Endodermal cell (in vitro differentiated cells): ENCODE data around the gene OST4. TPM values are rescaled to one million over a fixed set of nuclear protein-coding genes. Genes with fewer than 3 reads are reported as not detected.

Experiments used
- DNase-seq: peaks from one replicate; pipeline ENCODE4 v3.0.0-alpha.2; 2017
- H3K27ac ChIP-seq: 2 replicates; pipeline ENCODE4 v1.5.1; 2013; ENCODE audit warnings: mild to moderate bottlenecking, low read depth, low read length, moderate library complexity
- H3K27me3 ChIP-seq: 2 replicates; pipeline ENCODE4 v1.6.1; 2013; ENCODE audit warnings: mild to moderate bottlenecking, low read length, moderate library complexity; ENCODE audit not compliant: insufficient read depth, control insufficient read depth, poor library complexity, severe bottlenecking
- H3K36me3 ChIP-seq: 2 replicates; pipeline ENCODE4 v1.7.0; 2013; ENCODE audit warnings: mild to moderate bottlenecking, low read length, moderate library complexity; ENCODE audit not compliant: control insufficient read depth, insufficient read depth
- H3K4me1 ChIP-seq: one replicate; pipeline ENCODE4 v1.7.0; 2013; ENCODE audit warnings: low read length; ENCODE audit not compliant: control insufficient read depth, insufficient read depth
- H3K4me3 ChIP-seq: 2 replicates; pipeline ENCODE4 v1.5.1; 2013; ENCODE audit warnings: mild to moderate bottlenecking, low read length, moderate library complexity
- H3K9ac ChIP-seq: 2 replicates; pipeline ENCODE4 v1.6.1; 2013; ENCODE audit warnings: mild to moderate bottlenecking, low read length, moderate library complexity; ENCODE audit not compliant: poor library complexity, severe bottlenecking; ENCODE audit errors: extremely low read depth
- H3K9me3 ChIP-seq: 2 replicates; pipeline ENCODE4 v1.6.1; 2013; ENCODE audit warnings: mild to moderate bottlenecking, low read length, moderate library complexity; ENCODE audit not compliant: control insufficient read depth
- H3K27ac Mint-ChIP-seq: 2 replicates; pipeline ENCODE4 v1.8.0; 2020; ENCODE audit warnings: mixed read lengths
- H3K27me3 Mint-ChIP-seq: 2 replicates; pipeline ENCODE4 v1.8.0; 2021; ENCODE audit warnings: mild to moderate bottlenecking, mixed read lengths; ENCODE audit not compliant: insufficient read depth
- H3K36me3 Mint-ChIP-seq: 2 replicates; pipeline ENCODE4 v1.8.0; 2020; ENCODE audit warnings: low read depth, mixed read lengths
- H3K4me1 Mint-ChIP-seq: 2 replicates; pipeline ENCODE4 v1.8.0; 2020; ENCODE audit warnings: mixed read lengths
- H3K4me3 Mint-ChIP-seq: 2 replicates; pipeline ENCODE4 v1.8.0; 2020; ENCODE audit warnings: mild to moderate bottlenecking, moderate library complexity, mixed read lengths
- H3K9me3 Mint-ChIP-seq: 2 replicates; pipeline ENCODE4 v1.8.0; 2020; ENCODE audit warnings: mild to moderate bottlenecking, mixed read lengths
- CTCF ChIP-seq: fragments of 200-600 bp; sonication (generic); conservative IDR thresholded peaks from 2 replicates; pipeline ENCODE4 v1.5.0; 2021; ENCODE audit warnings: antibody characterized with exemption, mild to moderate bottlenecking
- WGBS, 2 experiments: methylation state at CpG; one replicate each; pipeline versions ENCODE4 v1.1.5 to v1.1.7; 2013; ENCODE audit warnings: missing lambda C conversion rate in 2 of 2, mixed read lengths in 1 of 2; ENCODE audit not compliant: insufficient coverage in 1 of 2, insufficient read length in 1 of 2; 5-methylcytosine and 5-hydroxymethylcytosine counted together
- total RNA-seq, 2 donors: library from RNA; stranded (reverse); fragmentation: NEBNext Ultra II Directional in 1 of 2; extraction: Animal tissue kit (Norgen Biotek cat#: 25700) in 1 of 2; gene quantifications; 2 replicates in 1 of 2; 3 replicates in 1 of 2; pipeline ENCODE4 v1.2.1, GENCODE V29; 2021

Gene OST4
- total RNA-seq, 2 donors from 2014 or later: 290 to 311 TPM

- no peak for TF ChIP-seq CTCF
- H3K27ac Mint-ChIP-seq: no peak overlapping the region
- H3K4me3 Mint-ChIP-seq: no peak overlapping the region
- H3K27me3 Mint-ChIP-seq: peaks cover 28% of the 10 kb centered on the region
- H3K4me1 ChIP-seq: no peaks in the 10 kb centered on the region
- peaks cover 26% of the 10 kb centered on the region for H3K27me3 ChIP-seq
- no peaks in the 10 kb centered on the region for H3K36me3 ChIP-seq
- H3K9me3 ChIP-seq: no peaks in the 10 kb centered on the region
- H3K4me1 Mint-ChIP-seq: peaks cover 4% of the 10 kb centered on the region
- 90 to 95% methylated on average over 5 to 6 of the region's 6 CpGs for WGBS, 2 experiments
- no peaks in the 10 kb centered on the region for H3K9me3 Mint-ChIP-seq
- no peaks in the 10 kb centered on the region for H3K36me3 Mint-ChIP-seq
- H3K4me3 ChIP-seq: no peak overlapping the region
- H3K9ac ChIP-seq: no peak overlapping the region
- no peak overlapping the region for H3K27ac ChIP-seq
- DNase-seq: no peak
These were observed 17.2 kb upstream of the OST4 start for GRCh38 chr2:27088634-27089033.

DNA sequence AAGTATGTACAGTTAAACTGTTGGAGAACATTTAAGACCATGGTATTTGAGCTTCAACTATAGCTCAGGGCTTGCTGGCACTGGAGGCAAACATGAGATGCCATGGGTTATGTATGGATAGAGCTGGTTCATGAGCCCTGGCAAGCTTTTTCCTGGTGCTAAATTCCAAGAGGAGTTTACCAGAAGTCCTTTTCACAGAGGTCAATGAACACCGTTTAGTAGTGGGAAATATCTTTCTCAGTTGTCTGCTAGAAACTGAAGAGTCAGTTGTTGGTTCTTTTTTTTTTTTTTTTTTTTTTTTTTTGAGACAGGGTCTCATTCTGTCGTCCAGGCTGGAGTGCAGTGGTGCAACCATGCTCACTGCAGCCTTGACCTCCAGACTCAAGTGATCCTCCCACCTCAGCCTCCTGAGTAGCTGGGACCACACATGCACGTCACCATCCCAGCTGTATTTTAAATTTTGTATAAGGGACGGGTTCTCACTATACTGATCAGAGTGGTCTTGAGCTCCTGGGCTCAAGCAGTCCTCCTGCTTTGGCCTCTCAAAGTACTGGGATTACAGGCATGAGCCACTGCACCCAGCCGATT lies 16.5 kb upstream of the OST4 start:
- peaks cover 4% of the 10 kb centered on the region for H3K4me1 Mint-ChIP-seq
- H3K36me3 Mint-ChIP-seq: no peaks in the 10 kb centered on the region
- no peak for TF ChIP-seq CTCF
- Histone ChIP-seq H3K36me3 (no peaks in the 10 kb centered on the region), H3K27me3 (peaks cover 26% of the 10 kb centered on the region), H3K4me3 (no peak overlapping the region), H3K4me1 (no peaks in the 10 kb centered on the region), H3K27ac (no peak overlapping the region), H3K9me3 (no peaks in the 10 kb centered on the region), H3K9ac (no peak overlapping the region)
- H3K9me3 Mint-ChIP-seq: no peaks in the 10 kb centered on the region
- peaks cover 28% of the 10 kb centered on the region for H3K27me3 Mint-ChIP-seq
- H3K27ac Mint-ChIP-seq: no peak overlapping the region
- no peak for DNase-seq
- H3K4me3 Mint-ChIP-seq: no peak overlapping the region
- 85 to 89% methylated on average over 3 to 5 of the region's 5 CpGs for WGBS, 2 experiments

- H3K4me1 ChIP-seq: no peaks in the 10 kb centered on the region
- Mint-ChIP-seq H3K4me3 (peak within 1 kb of the TSS; percentile 58), H3K27ac (no peak within 1 kb of the TSS), H3K9me3 (no peaks in the 10 kb centered on the region), H3K36me3 (no peaks in the 10 kb centered on the region), H3K27me3 (peaks cover 28% of the 10 kb centered on the region), H3K4me1 (peaks cover 4% of the 10 kb centered on the region)
- H3K9me3 ChIP-seq: no peaks in the 10 kb centered on the region
- peaks cover 26% of the 10 kb centered on the region for H3K27me3 ChIP-seq
- peak within 1 kb of the TSS; percentile 66 for H3K9ac ChIP-seq
- no peak for TF ChIP-seq CTCF
- H3K4me3 ChIP-seq: peak within 1 kb of the TSS; percentile 81
- no peaks in the 10 kb centered on the region for H3K36me3 ChIP-seq
- WGBS, 2 experiments: 13 to 14% methylated on average over 29 to 54 of the region's 54 CpGs
- DNase-seq: peak; percentile 84
- H3K27ac ChIP-seq: no peak within 1 kb of the TSS
These were observed 15.5 kb upstream of the OST4 start, which contains the start of gene KHK for GRCh38 chr2:27086724-27087593. KHK (plus strand) TSS chr2:27086772; CDS start chr2:27087260, 488 bp downstream.
